A673 (cell line): ENCODE data around the gene H6PD. TPM values are rescaled to one million over a fixed set of nuclear protein-coding genes. Genes with fewer than 3 reads are reported as not detected.
A peak's percentile ranks its signal among the peaks of the same experiment; 100 is the strongest.

Experiments used
- BruUV-seq: library from RNA; stranded (reverse); fragments of 400-500 nt; replicated peaks from 2 replicates; lab custom pipeline; 2021; lab: Mats Ljungman, UMichigan
- CTCF ChIA-PET: fragments of 300-600 bp; sonication (Branson Sonifier 250); formaldehyde crosslinking; loops from one replicate; lab custom pipeline; 2022; ENCODE audit warnings: antibody characterized with exemption; lab: Charles Lee
- POLR2A ChIA-PET: fragments of 300-600 bp; sonication (Branson Sonifier 250); formaldehyde crosslinking; loops from one replicate; lab custom pipeline; 2022; ENCODE audit warnings: antibody characterized with exemption; ENCODE audit not compliant: low non-redundant PET; lab: Charles Lee
- DNase-seq: peaks from one replicate; pipeline ENCODE4 v3.0.0-alpha.2; 2015; ENCODE audit warnings: low spot score
- H3K27ac ChIP-seq: fragments of 200-600 bp; sonication (generic); 2 replicates; pipeline ENCODE4 v1.5.1; 2016; ENCODE audit warnings: mixed run types, low read depth, mild to moderate bottlenecking, mixed read lengths, antibody characterized with exemption, low read length; ENCODE audit not compliant: poor library complexity, severe bottlenecking
- H3K27me3 ChIP-seq: fragments of 200-600 bp; sonication (generic); replicated peaks from 2 replicates; pipeline ENCODE4 v1.6.1; 2017; ENCODE audit warnings: mixed run types, low read depth, mild to moderate bottlenecking, mixed read lengths, antibody characterized with exemption, low read length; ENCODE audit not compliant: insufficient read depth, poor library complexity
- H3K36me3 ChIP-seq: fragments of 200-600 bp; sonication (generic); 2 replicates; pipeline ENCODE4 v1.6.1; 2016; ENCODE audit warnings: mixed run types, mild to moderate bottlenecking, mixed read lengths, antibody characterized with exemption, low read length; ENCODE audit not compliant: insufficient read depth, poor library complexity, severe bottlenecking
- H3K4me1 ChIP-seq: fragments of 200-600 bp; sonication (generic); 2 replicates; pipeline ENCODE4 v1.6.1; 2017; ENCODE audit warnings: mixed run types, mild to moderate bottlenecking, mixed read lengths, antibody characterized with exemption, low read length; ENCODE audit not compliant: insufficient read depth, poor library complexity, severe bottlenecking
- H3K4me3 ChIP-seq: fragments of 200-600 bp; sonication (generic); 2 replicates; pipeline ENCODE4 v1.5.1; 2016; ENCODE audit warnings: low read depth, mixed run types, mild to moderate bottlenecking, mixed read lengths, low read length; ENCODE audit not compliant: poor library complexity, severe bottlenecking
- H3K9me3 ChIP-seq: fragments of 200-600 bp; sonication (generic); 2 replicates; pipeline ENCODE4 v1.6.1; 2016; ENCODE audit warnings: mixed run types, low read depth, mild to moderate bottlenecking, mixed read lengths, antibody characterized with exemption, low read length; ENCODE audit not compliant: poor library complexity, severe bottlenecking
- CTCF ChIP-seq: fragments of 300-800, 200-600 bp; sonication (generic); conservative IDR thresholded peaks from 2 replicates; pipeline ENCODE4 v1.5.1; 2017; ENCODE audit warnings: low read depth, mild to moderate bottlenecking, antibody characterized with exemption, low read length, moderate library complexity, mixed read lengths
- EZH2 ChIP-seq: fragments of 200-600 bp; sonication (generic); IDR thresholded peaks from 2 replicates; pipeline ENCODE4 v1.6.1; 2017; ENCODE audit warnings: borderline replicate concordance, low read depth, mild to moderate bottlenecking, mixed read lengths, antibody characterized with exemption, low read length; ENCODE audit not compliant: poor library complexity, severe bottlenecking
- intact Hi-C: fragments of 100-400 bp; cut with micrococcal nuclease; formaldehyde crosslinking; loops from one replicate; pipeline ENCODE4 v1.10.0; 2022; ENCODE audit not compliant: unreplicated experiment
- total RNA-seq: library from RNA; stranded (reverse); gene quantifications from 2 replicates; pipeline ENCODE4 v1.2.3, GENCODE V29; 2021

H6PD gene
- total RNA-seq, 1 experiment from 2014 or later: 6.2 TPM

- BruUV-seq: no TSS peak
- Histone ChIP-seq H3K9me3 (no peaks in the 10 kb centered on the region), H3K4me3 (no peak overlapping the region), H3K4me1 (peaks cover 10% of the 10 kb centered on the region), H3K27me3 (no peaks in the 10 kb centered on the region), H3K36me3 (no peaks in the 10 kb centered on the region), H3K27ac (no peak overlapping the region)
- DNase-seq: peak; percentile 50
- ChIA-PET POLR2A (no interaction called here), CTCF (no interaction called here)
- TF ChIP-seq EZH2 (no peak), CTCF (no peak)
- intact Hi-C loops: no loop called here
These were observed 68.4 kb downstream of the H6PD start for GRCh38 chr1:9302745-9303524.

GRCh38 chr1:9303916-9304315 lies 69.3 kb downstream of the H6PD start:
- no peak overlapping the region for H3K4me3 ChIP-seq
- H3K36me3 ChIP-seq: no peaks in the 10 kb centered on the region
- POLR2A ChIA-PET: no interaction called here
- no TSS peak for BruUV-seq
- no peak for DNase-seq
- TF ChIP-seq CTCF (no peak), EZH2 (no peak)
- no peak overlapping the region for H3K27ac ChIP-seq
- H3K4me1 ChIP-seq: peaks cover 10% of the 10 kb centered on the region
- CTCF ChIA-PET: no interaction called here
- H3K9me3 ChIP-seq: no peaks in the 10 kb centered on the region
- intact Hi-C loops: no loop called here
- no peaks in the 10 kb centered on the region for H3K27me3 ChIP-seq

- peaks cover 10% of the 10 kb centered on the region for H3K4me1 ChIP-seq
- H3K27me3 ChIP-seq: no peaks in the 10 kb centered on the region
- intact Hi-C loops: no loop called here
- POLR2A ChIA-PET: no interaction called here
- BruUV-seq: no TSS peak
- H3K27ac ChIP-seq: no peak overlapping the region
- CTCF ChIA-PET: no interaction called here
- TF ChIP-seq EZH2: no peak
- H3K36me3 ChIP-seq: no peaks in the 10 kb centered on the region
- H3K9me3 ChIP-seq: no peaks in the 10 kb centered on the region
- DNase-seq: no peak
- H3K4me3 ChIP-seq: no peak overlapping the region
These were observed 70.6 kb downstream of the H6PD start for GRCh38 chr1:9305216-9305615.
